ENCODE measurements around the gene KCNC3.

Gene KCNC3

GRCh38 chr19:50268041-50268440, 61.1 kb downstream of the KCNC3 start:
- Histone ChIP-seq H3K36me3 (ENCODE audit: control insufficient read depth, insufficient read depth, low read length) (no peaks in the 10 kb centered on the region), H3K27me3 (replicated peaks; ENCODE audit: control insufficient read depth, insufficient read depth, low read length) (peaks cover 1% of the 10 kb centered on the region; the same call in 1 of the 2 replicates), H3K4me3 (replicated peaks; ENCODE audit: low read depth, low read length) (no peak overlapping the region)
- DNase-seq (ENCODE audit: extremely low read depth, insufficient read length): no peak
- TF ChIP-seq CTCF (IDR thresholded peaks at IDR 0.05; ENCODE audit: insufficient read depth, low read length, poor library complexity, severe bottlenecking): no peak

DNA sequence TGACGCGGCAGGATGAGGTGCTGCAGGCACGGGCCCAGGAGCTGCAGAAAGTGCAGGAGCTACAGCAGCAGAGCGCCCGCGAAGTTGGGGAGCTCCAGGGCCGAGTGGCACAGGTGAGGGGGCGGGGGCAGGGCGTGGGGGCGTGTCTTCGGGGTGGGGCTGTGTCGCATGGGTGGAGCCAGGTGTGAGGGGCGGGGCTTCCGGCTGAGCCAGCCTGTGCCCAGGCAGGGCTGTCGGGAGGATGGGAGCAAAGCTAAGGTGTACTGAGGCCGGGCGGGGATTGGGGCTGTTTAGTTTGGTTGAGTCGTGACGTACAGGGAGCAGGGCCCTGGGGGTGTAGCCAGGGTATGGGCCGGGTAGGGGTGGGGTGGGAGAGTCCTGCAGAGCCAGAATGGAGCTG, 62.3 kb downstream of the KCNC3 start:
- DNase-seq (ENCODE audit: extremely low read depth, insufficient read length): peak; percentile 32
- H3K4me3 ChIP-seq (replicated peaks; ENCODE audit: low read depth, low read length): no peak overlapping the region
- TF ChIP-seq CTCF (IDR thresholded peaks at IDR 0.05; ENCODE audit: insufficient read depth, low read length, poor library complexity, severe bottlenecking): no peak
- H3K36me3 ChIP-seq (ENCODE audit: control insufficient read depth, insufficient read depth, low read length): no peaks in the 10 kb centered on the region
- peaks cover 1% of the 10 kb centered on the region; the same call in 1 of the 2 replicates for H3K27me3 ChIP-seq (replicated peaks; ENCODE audit: control insufficient read depth, insufficient read depth, low read length)

DNA sequence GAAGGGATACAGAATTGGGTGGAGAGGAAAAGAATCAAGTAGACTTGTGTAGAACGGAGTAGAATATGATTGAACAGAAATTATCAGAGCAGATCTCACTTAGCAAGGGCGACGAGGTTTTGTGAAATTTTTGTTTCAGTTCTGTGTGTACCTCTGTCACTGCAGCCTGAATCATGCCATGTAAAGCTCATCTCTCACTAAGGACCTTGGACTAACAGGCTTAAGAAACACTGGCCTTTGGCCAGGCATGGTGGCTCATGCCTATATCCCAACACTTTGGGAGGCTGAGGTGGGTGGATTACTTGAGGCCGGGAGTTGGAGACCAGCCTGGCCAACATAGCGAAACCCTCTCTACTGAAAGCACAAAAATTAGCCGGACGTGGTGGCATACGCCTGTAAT, 63.1 kb downstream of the KCNC3 start:
- DNase-seq (ENCODE audit: extremely low read depth, insufficient read length): no peak

DNA sequence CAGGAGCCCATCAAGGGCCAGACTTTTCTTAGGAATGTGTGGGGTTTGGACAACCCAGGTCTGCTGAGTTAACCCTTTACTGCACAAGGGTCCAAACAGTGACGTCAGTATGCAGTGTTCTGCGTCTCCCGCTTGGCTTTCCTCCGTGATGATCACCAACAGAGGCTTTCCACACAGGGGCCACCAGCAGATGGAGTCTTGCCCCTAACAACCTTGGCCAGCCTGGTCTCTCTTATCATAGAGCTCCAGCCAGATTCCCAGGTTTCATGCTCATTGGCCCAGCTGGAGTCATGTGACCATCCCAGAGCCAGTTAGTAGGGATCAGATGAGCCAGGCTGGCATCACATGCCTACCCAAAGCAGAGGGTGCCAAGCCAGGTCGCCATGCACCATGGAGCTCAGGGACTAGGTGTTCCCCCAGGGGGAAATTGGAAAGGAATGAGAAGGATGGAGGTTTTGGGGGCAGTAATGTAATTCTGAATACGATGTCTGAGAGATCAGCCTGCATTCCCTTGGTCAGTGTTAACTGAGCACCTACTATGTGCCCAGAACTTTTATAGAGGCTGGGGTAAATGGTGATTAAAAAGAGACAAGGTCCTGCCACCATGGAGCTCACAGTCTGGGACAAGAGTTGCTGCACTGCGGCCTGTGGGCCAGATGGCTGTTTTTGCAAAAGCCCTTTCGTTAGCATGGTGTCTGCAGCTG, 64.5 kb downstream of the KCNC3 start:
- Histone ChIP-seq H3K27me3 (replicated peaks; ENCODE audit: control insufficient read depth, insufficient read depth, low read length) (peaks cover 1% of the 10 kb centered on the region; the same call in 1 of the 2 replicates), H3K4me3 (replicated peaks; ENCODE audit: low read depth, low read length) (no peak overlapping the region), H3K36me3 (ENCODE audit: control insufficient read depth, insufficient read depth, low read length) (no peaks in the 10 kb centered on the region)
- no peak for DNase-seq (ENCODE audit: extremely low read depth, insufficient read length)
- peak; percentile 28 for TF ChIP-seq CTCF (IDR thresholded peaks at IDR 0.05; ENCODE audit: insufficient read depth, low read length, poor library complexity, severe bottlenecking)

More for the DNA sequence above, 63.1 kb downstream of the KCNC3 start:
- no peak for TF ChIP-seq CTCF (IDR thresholded peaks at IDR 0.05; ENCODE audit: insufficient read depth, low read length, poor library complexity, severe bottlenecking)
- Histone ChIP-seq H3K27me3 (replicated peaks; ENCODE audit: control insufficient read depth, insufficient read depth, low read length) (peaks cover 1% of the 10 kb centered on the region; the same call in 1 of the 2 replicates), H3K36me3 (ENCODE audit: control insufficient read depth, insufficient read depth, low read length) (no peaks in the 10 kb centered on the region), H3K4me3 (replicated peaks; ENCODE audit: low read depth, low read length) (no peak overlapping the region)

GRCh38 chr19:50263176-50263575, 66.0 kb downstream of the KCNC3 start:
- TF ChIP-seq CTCF (IDR thresholded peaks at IDR 0.05; ENCODE audit: insufficient read depth, low read length, poor library complexity, severe bottlenecking): no peak
- no peaks in the 10 kb centered on the region for H3K36me3 ChIP-seq (ENCODE audit: control insufficient read depth, insufficient read depth, low read length)
- no peak for DNase-seq (ENCODE audit: extremely low read depth, insufficient read length)
- H3K4me3 ChIP-seq (replicated peaks; ENCODE audit: low read depth, low read length): no peak overlapping the region
- H3K27me3 ChIP-seq (replicated peaks; ENCODE audit: control insufficient read depth, insufficient read depth, low read length): peaks cover 1% of the 10 kb centered on the region; the same call in 1 of the 2 replicates
